A673 (cell line): ENCODE data around the gene VPS8.

Experiments used
- EZH2 ChIP-seq: fragments of 200-600 bp; sonication (generic); IDR thresholded peaks from 2 replicates; pipeline ENCODE4 v1.6.1; 2017; ENCODE audit warnings: borderline replicate concordance, low read depth, mild to moderate bottlenecking, mixed read lengths, antibody characterized with exemption, low read length; ENCODE audit not compliant: poor library complexity, severe bottlenecking
- TF ChIP-seq, protein P1 (sequence below): fragments of 300-800, 200-600 bp; sonication (generic); conservative IDR thresholded peaks from 2 replicates; pipeline ENCODE4 v1.5.1; 2017; ENCODE audit warnings: low read depth, mild to moderate bottlenecking, antibody characterized with exemption, low read length, moderate library complexity, mixed read lengths

DNA sequence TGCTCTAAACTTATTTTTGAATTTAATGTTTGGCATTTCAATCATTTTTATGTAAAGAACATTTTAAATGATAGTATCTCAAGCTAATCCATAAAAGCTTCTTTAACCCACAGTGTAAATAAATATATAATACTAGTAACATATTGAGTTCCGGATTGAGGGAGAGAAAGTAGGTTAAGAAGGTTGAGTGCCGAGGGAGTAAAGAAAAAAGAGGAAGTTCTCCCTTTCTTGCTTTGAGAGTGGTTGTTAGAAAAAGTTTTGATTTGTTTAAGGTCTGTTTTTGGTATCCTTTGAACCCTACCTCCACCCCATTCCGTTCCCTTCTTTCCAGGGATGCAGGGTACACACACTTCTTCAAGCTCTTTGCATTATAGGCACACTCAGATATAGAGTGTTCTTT lies 130.8 kb downstream of the VPS8 start:
- TF ChIP-seq, protein P1, sequence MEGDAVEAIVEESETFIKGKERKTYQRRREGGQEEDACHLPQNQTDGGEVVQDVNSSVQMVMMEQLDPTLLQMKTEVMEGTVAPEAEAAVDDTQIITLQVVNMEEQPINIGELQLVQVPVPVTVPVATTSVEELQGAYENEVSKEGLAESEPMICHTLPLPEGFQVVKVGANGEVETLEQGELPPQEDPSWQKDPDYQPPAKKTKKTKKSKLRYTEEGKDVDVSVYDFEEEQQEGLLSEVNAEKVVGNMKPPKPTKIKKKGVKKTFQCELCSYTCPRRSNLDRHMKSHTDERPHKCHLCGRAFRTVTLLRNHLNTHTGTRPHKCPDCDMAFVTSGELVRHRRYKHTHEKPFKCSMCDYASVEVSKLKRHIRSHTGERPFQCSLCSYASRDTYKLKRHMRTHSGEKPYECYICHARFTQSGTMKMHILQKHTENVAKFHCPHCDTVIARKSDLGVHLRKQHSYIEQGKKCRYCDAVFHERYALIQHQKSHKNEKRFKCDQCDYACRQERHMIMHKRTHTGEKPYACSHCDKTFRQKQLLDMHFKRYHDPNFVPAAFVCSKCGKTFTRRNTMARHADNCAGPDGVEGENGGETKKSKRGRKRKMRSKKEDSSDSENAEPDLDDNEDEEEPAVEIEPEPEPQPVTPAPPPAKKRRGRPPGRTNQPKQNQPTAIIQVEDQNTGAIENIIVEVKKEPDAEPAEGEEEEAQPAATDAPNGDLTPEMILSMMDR: no peak
- TF ChIP-seq EZH2: no peak
